K562 (cell line): ENCODE measurements around the gene ZNF124. TPM values are rescaled to one million over a fixed set of nuclear protein-coding genes. Genes with fewer than 3 reads are reported as not detected.

Source experiments
- E2F3 ChIP-seq: fragments of 250-450 bp; sonication (Bioruptor Pico); IDR thresholded peaks from 2 replicates; pipeline ENCODE4 v1.4.0; 2020; ENCODE audit warnings: mild to moderate bottlenecking
- E2F8 ChIP-seq: fragments of 450-650 bp; IDR thresholded peaks from 2 replicates; pipeline ENCODE4 v1.7.1; 2018; ENCODE audit warnings: mild to moderate bottlenecking, low read depth; ENCODE audit not compliant: partially characterized antibody
- GATA2 ChIP-seq: sonication (generic); formaldehyde crosslinking; IDR thresholded peaks from 2 replicates; pipeline ENCODE4 v1.4.0; 2020; ENCODE audit warnings: mild to moderate bottlenecking, missing genetic modification reagents
- GTF2A2 ChIP-seq: IDR thresholded peaks from 2 replicates; pipeline ENCODE4 v1.6.1; 2016; ENCODE audit warnings: mild to moderate bottlenecking, missing genetic modification characterization, missing compliant biosample characterization
- HNRNPK ChIP-seq: fragments of 200-400 bp; formaldehyde crosslinking; IDR thresholded peaks from one replicate; pipeline ENCODE4 v1.6.1; 2018; ENCODE audit warnings: mild to moderate bottlenecking, low read depth, low read length; ENCODE audit not compliant: poor library complexity, severe bottlenecking
- RCOR1 ChIP-seq, 2 experiments: IDR thresholded peaks; 2 replicates each; pipeline ENCODE4 v1.6.1; 2012; ENCODE audit warnings: low read depth in 2 of 2, low read length in 2 of 2, borderline replicate concordance in 1 of 2, improper control_type of control experiment in 1 of 2
- TFAP4 ChIP-seq: sonication (generic); formaldehyde crosslinking; IDR thresholded peaks from 2 replicates; pipeline ENCODE4 v1.8.0; 2022; ENCODE audit warnings: missing genetic modification reagents, mild to moderate bottlenecking, moderate library complexity, borderline replicate concordance
- ZBTB2 ChIP-seq: fragments of 450-650 bp; IDR thresholded peaks from 2 replicates; pipeline ENCODE4 v1.6.1; 2016; ENCODE audit warnings: antibody characterized with exemption
- ZBTB26 ChIP-seq: fragments of 450-650 bp; formaldehyde crosslinking; IDR thresholded peaks from 2 replicates; pipeline ENCODE4 v1.4.0; 2022; ENCODE audit warnings: missing genetic modification characterization
- ZNF274 ChIP-seq: IDR thresholded peaks from 2 replicates; pipeline ENCODE4 v1.6.1; 2011; ENCODE audit warnings: low read depth, mild to moderate bottlenecking, low read length, moderate library complexity, borderline replicate concordance
- polyA plus RNA-seq, 8 experiments: library from polyadenylated mRNA; depleted of rRNA in 4 of 8; stranded (reverse) in 5 of 8; unstranded in 3 of 8; fragments of >200 nt; fragmentation: Nextera tagmentation in 2 of 8; fragmentation: Illumina TruSeq in 1 of 8; extraction: Ambion mirVana in 2 of 8; extraction: Trizol in 1 of 8; gene quantifications; 2 replicates each; pipeline versions ENCODE4 v1.2.1 to v1.2.3, GENCODE V29; 2011 to 2014; ENCODE audit warnings: inconsistent platforms in 1 of 8, missing spikeins in 1 of 8
- total RNA-seq, 7 experiments: library from RNA; depleted of rRNA in 6 of 7; stranded (reverse); fragments of >200 nt in 6 of 7; fragmentation: Illumina TruSeq in 2 of 7; extraction: Trizol in 2 of 7; gene quantifications; 2 replicates each; pipeline versions ENCODE4 v1.2.1 to v1.2.3, GENCODE V29; 2011 to 2021; ENCODE audit warnings: low replicate concordance in 1 of 7
- TF ChIP-seq, protein P1 (sequence below): IDR thresholded peaks from 2 replicates; pipeline ENCODE4 v1.6.1; 2012; ENCODE audit warnings: low read depth, low read length, improper control_type of control experiment, borderline replicate concordance

The ZNF124 gene
- total and polyA plus RNA-seq, 9 of the 15 experiments (the other 6 are each of a cell fraction or from before 2014, with no cell fraction given) = 7.6 to 71.5 (median 20.2) TPM

GRCh38 chr1:247218121-247218651 is 46.4 kb upstream of the ZNF124 start (continued):
- TF ChIP-seq ZBTB2 = no peak
- TF ChIP-seq, protein P1, sequence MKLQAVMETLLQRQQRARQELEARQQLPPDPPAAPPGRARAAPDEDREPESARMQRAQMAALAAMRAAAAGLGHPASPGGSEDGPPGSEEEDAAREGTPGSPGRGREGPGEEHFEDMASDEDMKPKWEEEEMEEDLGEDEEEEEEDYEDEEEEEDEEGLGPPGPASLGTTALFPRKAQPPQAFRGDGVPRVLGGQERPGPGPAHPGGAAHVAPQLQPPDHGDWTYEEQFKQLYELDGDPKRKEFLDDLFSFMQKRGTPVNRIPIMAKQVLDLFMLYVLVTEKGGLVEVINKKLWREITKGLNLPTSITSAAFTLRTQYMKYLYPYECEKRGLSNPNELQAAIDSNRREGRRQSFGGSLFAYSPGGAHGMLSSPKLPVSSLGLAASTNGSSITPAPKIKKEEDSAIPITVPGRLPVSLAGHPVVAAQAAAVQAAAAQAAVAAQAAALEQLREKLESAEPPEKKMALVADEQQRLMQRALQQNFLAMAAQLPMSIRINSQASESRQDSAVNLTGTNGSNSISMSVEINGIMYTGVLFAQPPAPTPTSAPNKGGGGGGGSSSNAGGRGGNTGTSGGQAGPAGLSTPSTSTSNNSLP = no peak
- no peak for TF ChIP-seq RCOR1 (IDR thresholded peaks at IDR 0.05; ENCODE audit: borderline replicate concordance in 1 of 2, low read depth in 2 of 2, low read length in 2 of 2)
- no peak for TF ChIP-seq E2F8
- no peak for TF ChIP-seq GATA2 (CRISPR knock-in tag)
- no peak for TF ChIP-seq HNRNPK
- no peak for TF ChIP-seq ZNF274
- no peak for TF ChIP-seq ZBTB26
- TF ChIP-seq TFAP4 (CRISPR knock-in tag) = no peak
- no peak for TF ChIP-seq GTF2A2 (tag)
- no peak for TF ChIP-seq E2F3 (CRISPR knock-in tag)
